SK-N-SH (cell line): ENCODE results near the gene CCDC81. TPM values are rescaled to one million over a fixed set of nuclear protein-coding genes. Genes with fewer than 3 reads are reported as not detected.

Source experiments
- CTCF ChIA-PET: fragments of 300-600, 350-600 bp; formaldehyde crosslinking; extraction: SDS; loops from one replicate; lab custom pipeline; 2021; lab: Yijun Ruan, JAX
- POLR2A ChIA-PET: fragments of 350-600 bp; sonication (Branson Sonifier 250); formaldehyde crosslinking; extraction: SDS; loops from one replicate; lab custom pipeline; 2020; ENCODE audit warnings: antibody characterized with exemption, inconsistent platforms; lab: Yijun Ruan, JAX
- DNase-seq: peaks from one replicate; pipeline ENCODE4 v3.0.0; 2012
- H2AFZ ChIP-seq: fragments of 200-600 bp; sonication (generic); 2 replicates; pipeline ENCODE4 v1.8.1; 2016; ENCODE audit warnings: antibody characterized with exemption, mild to moderate bottlenecking, low read depth
- H3F3A ChIP-seq: fragments of 200-600 bp; sonication (generic); replicated peaks from 2 replicates; pipeline ENCODE3; 2016; ENCODE audit warnings: antibody characterized with exemption, mild to moderate bottlenecking; ENCODE audit not compliant: insufficient read depth
- H3K27ac ChIP-seq, 2 experiments: fragments of 200-500 bp in 1 of 2; fragments of 200-600 bp in 1 of 2; sonication (Bioruptor generic) in 1 of 2; sonication (generic), shearing (Covaris generic) in 1 of 2; 2 replicates each; pipeline versions ENCODE4 v1.5.1 to v1.6.1; 2014 to 2016; ENCODE audit warnings: low read depth in 2 of 2, inconsistent platforms in 1 of 2, low read length in 1 of 2, mild to moderate bottlenecking in 1 of 2, mixed read lengths in 1 of 2
- H3K27me3 ChIP-seq: fragments of 200-600 bp; sonication (generic), shearing (Covaris generic); 2 replicates; pipeline ENCODE4 v1.6.1; 2016; ENCODE audit warnings: mixed run types; ENCODE audit not compliant: insufficient read depth
- H3K36me3 ChIP-seq, 2 experiments: fragments of 200-500 bp in 1 of 2; fragments of 200-600 bp in 1 of 2; sonication (Bioruptor generic) in 1 of 2; sonication (generic) in 1 of 2; replicated peaks in 1 of 2; 2 replicates each; pipeline versions ENCODE3 to v1.5.1; 2014 to 2016; ENCODE audit warnings: low read length in 1 of 2, mild to moderate bottlenecking in 1 of 2; ENCODE audit not compliant: insufficient read depth in 2 of 2, control insufficient read depth in 1 of 2
- H3K4me1 ChIP-seq, 2 experiments: fragments of 200-500 bp in 1 of 2; fragments of 200-600 bp in 1 of 2; sonication (Bioruptor generic) in 1 of 2; sonication (generic), shearing (Covaris generic) in 1 of 2; 2 replicates each; pipeline versions ENCODE4 v1.5.1 to v1.6.1; 2014 to 2016; ENCODE audit warnings: low read depth in 1 of 2, low read length in 1 of 2, mixed run types in 1 of 2; ENCODE audit not compliant: insufficient read depth in 2 of 2, control insufficient read depth in 1 of 2
- H3K4me2 ChIP-seq: fragments of 200-600 bp; sonication (generic), shearing (Covaris generic); 2 replicates; pipeline ENCODE4 v1.6.1; 2017; ENCODE audit warnings: mixed run types
- H3K4me3 ChIP-seq, 2 experiments: fragments of 200-500 bp in 1 of 2; fragments of 200-600 bp in 1 of 2; sonication (Bioruptor generic) in 1 of 2; sonication (generic), shearing (Covaris generic) in 1 of 2; 2 replicates each; pipeline versions ENCODE4 v1.5.1 to v1.8.1; 2014 to 2016; ENCODE audit warnings: low read depth in 2 of 2, inconsistent platforms in 1 of 2, low read length in 1 of 2, mild to moderate bottlenecking in 1 of 2, mixed read lengths in 1 of 2, moderate library complexity in 1 of 2
- H3K79me2 ChIP-seq: fragments of 200-600 bp; sonication (generic); 2 replicates; pipeline ENCODE4 v1.8.1; 2017; ENCODE audit warnings: mild to moderate bottlenecking; ENCODE audit not compliant: insufficient read depth
- H3K9ac ChIP-seq: fragments of 200-600 bp; sonication (generic); 2 replicates; pipeline ENCODE4 v1.6.1; 2017; ENCODE audit warnings: mixed run types
- H3K9me2 ChIP-seq: fragments of 200-600 bp; sonication (generic); 2 replicates; pipeline ENCODE4 v1.6.1; 2017; ENCODE audit warnings: mixed run types
- H3K9me3 ChIP-seq: fragments of 200-600 bp; sonication (generic); 2 replicates; pipeline ENCODE4 v1.6.1; 2017; ENCODE audit warnings: mixed run types, mild to moderate bottlenecking, moderate library complexity
- H4K20me1 ChIP-seq: fragments of 200-600 bp; sonication (generic); 2 replicates; pipeline ENCODE4 v1.6.1; 2017; ENCODE audit warnings: mild to moderate bottlenecking, mixed run types; ENCODE audit not compliant: insufficient read depth
- FOXJ3 ChIP-seq: sonication (generic); formaldehyde crosslinking; IDR thresholded peaks from 2 replicates; pipeline ENCODE4 v1.5.1; 2020; ENCODE audit warnings: mild to moderate bottlenecking, missing genetic modification reagents
- REST ChIP-seq: IDR thresholded peaks from 2 replicates; pipeline ENCODE4 v1.6.1; 2012; ENCODE audit warnings: mild to moderate bottlenecking, low read depth, low read length, moderate library complexity
- WGBS: methylation state at CpG from one replicate; pipeline ENCODE4 v1.1.6; 2017; ENCODE audit warnings: low lambda C conversion rate; 5-methylcytosine and 5-hydroxymethylcytosine counted together
- polyA plus RNA-seq, 3 experiments: library from polyadenylated mRNA; depleted of rRNA; stranded (reverse); fragments of >200 nt; gene quantifications; 2 replicates each; pipeline ENCODE4 v1.2.3, GENCODE V29; 2012

Gene CCDC81
- polyA plus RNA-seq, 1 of the 3 experiments (the other 2 are of a cell fraction): 0.49 TPM

GRCh38 chr11:86468169-86468568 lies 93.5 kb downstream of the CCDC81 start (continued):
- TF ChIP-seq FOXJ3 (CRISPR knock-in tag): no peak

- no peak for TF ChIP-seq REST
- TF ChIP-seq, all 33 proteins: peak for 0
- CTCF ChIA-PET: interaction anchor here (1.1 to 1.9 kb wide), 2 partner anchors 138 to 429 kb away, joined by 3 to 6 read pairs; no protein-coding TSS in a partner anchor
Observed at GRCh38 chr11:86469491-86470388, 95.1 kb downstream of the CCDC81 start.

More at GRCh38 chr11:86469491-86470388, 95.1 kb downstream of the CCDC81 start:
- POLR2A ChIA-PET: no interaction called here
- no peak for DNase-seq
- Histone ChIP-seq H2AFZ (no peak overlapping the region), H3K9me2 (no peaks in the 10 kb centered on the region), H3F3A (no peaks in the 10 kb centered on the region), H3K9me3 (no peaks in the 10 kb centered on the region), H3K4me1 (peaks cover 0 to 2% of the 10 kb centered on the region in 2 experiments; a peak in 1 of 4 replicates), H3K4me3 (no peak overlapping the region), H3K27me3 (no peaks in the 10 kb centered on the region), H3K4me2 (no peak overlapping the region), H3K36me3 (no peaks in the 10 kb centered on the region), H4K20me1 (no peaks in the 10 kb centered on the region), H3K9ac (no peak overlapping the region), H3K79me2 (no peaks in the 10 kb centered on the region), H3K27ac (no peak overlapping the region)
- 90% methylated on average over 5 of the region's 5 CpGs for WGBS

Other genes with a start within 250 kb of the CCDC81 start
- gene EED, start 130.1 kb upstream of the CCDC81 start, polyA plus RNA-seq (2012; rRNA removed): 12.8 and 14.2 TPM in 2 replicates
- 62.3 and 67.6 TPM in 2 replicates for gene HIKESHI, start 72.6 kb upstream of the CCDC81 start, polyA plus RNA-seq (2012; rRNA removed)